ENCODE measurements around the gene CD7.

CD7 gene

GRCh38 chr17:82321947-82322466, 4.6 kb upstream of the CD7 start:
- peaks cover 10% of the 10 kb centered on the region for H3K27me3 Mint-ChIP-seq (ENCODE audit: low read depth)
- no peaks in the 10 kb centered on the region for H3K9me3 Mint-ChIP-seq
- H3K27ac Mint-ChIP-seq = no peak overlapping the region
- H3K4me1 Mint-ChIP-seq = peaks cover 5% of the 10 kb centered on the region
- no peaks in the 10 kb centered on the region for H3K36me3 Mint-ChIP-seq (ENCODE audit: low read depth)
- TF ChIP-seq CTCF (IDR thresholded peaks at IDR 0.05; ENCODE audit: unreplicated experiment in 3 of 3) = no peak
- no peak overlapping the region for H3K4me3 Mint-ChIP-seq

- Mint-ChIP-seq H3K4me3 (no peak overlapping the region), H3K9me3 (no peaks in the 10 kb centered on the region), H3K27ac (no peak overlapping the region), H3K36me3 (ENCODE audit: low read depth) (no peaks in the 10 kb centered on the region), H3K27me3 (ENCODE audit: low read depth) (peaks cover 17% of the 10 kb centered on the region), H3K4me1 (peaks cover 5% of the 10 kb centered on the region)
- peak; percentile 65 to 77 (median 77) for TF ChIP-seq CTCF (IDR thresholded peaks at IDR 0.05; ENCODE audit: unreplicated experiment in 3 of 3)
Observed at GRCh38 chr17:82320956-82321927, 3.8 kb upstream of the CD7 start.

GRCh38 chr17:82320140-82320840, 2.9 kb upstream of the CD7 start:
- TF ChIP-seq CTCF (IDR thresholded peaks at IDR 0.05; ENCODE audit: unreplicated experiment in 3 of 3) = no peak
- Mint-ChIP-seq H3K4me3 (no peak overlapping the region), H3K4me1 (peaks cover 10% of the 10 kb centered on the region), H3K9me3 (no peaks in the 10 kb centered on the region), H3K27me3 (ENCODE audit: low read depth) (peaks cover 18% of the 10 kb centered on the region), H3K36me3 (ENCODE audit: low read depth) (no peaks in the 10 kb centered on the region), H3K27ac (no peak overlapping the region)

- Mint-ChIP-seq H3K4me1 (peaks cover 6% of the 10 kb centered on the region), H3K27me3 (ENCODE audit: low read depth) (peaks cover 15% of the 10 kb centered on the region), H3K9me3 (no peaks in the 10 kb centered on the region), H3K36me3 (ENCODE audit: low read depth) (no peaks in the 10 kb centered on the region), H3K4me3 (no peak overlapping the region), H3K27ac (no peak overlapping the region)
- no peak for TF ChIP-seq CTCF (IDR thresholded peaks at IDR 0.05; ENCODE audit: unreplicated experiment in 3 of 3)
Observed at GRCh38 chr17:82319619-82320062, 2.2 kb upstream of the CD7 start.

GRCh38 chr17:82318772-82319606, 1.6 kb upstream of the CD7 start:
- no peak for TF ChIP-seq CTCF (IDR thresholded peaks at IDR 0.05; ENCODE audit: unreplicated experiment in 3 of 3)
- H3K9me3 Mint-ChIP-seq = no peaks in the 10 kb centered on the region
- H3K4me1 Mint-ChIP-seq = peaks cover 5% of the 10 kb centered on the region
- no peak overlapping the region for H3K27ac Mint-ChIP-seq
- no peaks in the 10 kb centered on the region for H3K36me3 Mint-ChIP-seq (ENCODE audit: low read depth)
- peaks cover 18% of the 10 kb centered on the region for H3K27me3 Mint-ChIP-seq (ENCODE audit: low read depth)
- no peak overlapping the region for H3K4me3 Mint-ChIP-seq
